Gastrocnemius medialis (tissue), 4 donors: ENCODE data around the gene SAMD8. TPM values are rescaled to one million over a fixed set of nuclear protein-coding genes. Genes with fewer than 3 reads are reported as not detected.
A peak's percentile ranks its signal among the peaks of the same experiment; 100 is the strongest.
"Not testable (repeated sequence)": the region's sequence is repeated elsewhere in the genome, so short reads cannot be mapped to it uniquely, and the experiment has no call there.

Experiments
- ATAC-seq, 2 donors: fragments of 150-250 bp; one replicate each; pipeline ENCODE4 v1.9.1; 2016
- DNase-seq, 2 donors: peaks; one replicate each; pipeline ENCODE4 v3.0.0-alpha.2; 2019
- H3K27ac ChIP-seq, 4 donors: fragments of 200-600 bp; sonication (generic); 1 replicate in 1 of 4; 2 replicates in 3 of 4; pipeline ENCODE4 v1.5.1; 2016 to 2018; ENCODE audit warnings: mild to moderate bottlenecking in 2 of 4, moderate library complexity in 1 of 4
- H3K27me3 ChIP-seq, 3 donors: fragments of 200-600 bp; sonication (generic) in 2 of 3; 1 replicate in 1 of 3; 2 replicates in 2 of 3; pipeline versions ENCODE4 v1.5.1 to v1.6.0; 2016 to 2019; ENCODE audit warnings: mild to moderate bottlenecking in 1 of 3, moderate library complexity in 1 of 3
- H3K36me3 ChIP-seq, 2 donors: fragments of 200-600 bp; sonication (generic) in 1 of 2; one replicate each; pipeline ENCODE4 v1.5.1; 2017 to 2018
- H3K4me1 ChIP-seq, 2 donors: fragments of 200-600 bp; sonication (generic) in 1 of 2; one replicate each; pipeline ENCODE4 v1.5.1; 2016 to 2017; ENCODE audit warnings: mild to moderate bottlenecking in 2 of 2
- H3K4me3 ChIP-seq, 4 donors: fragments of 200-600 bp; sonication (generic) in 3 of 4; 1 replicate in 1 of 4; 2 replicates in 3 of 4; pipeline ENCODE4 v1.5.1; 2016 to 2019; ENCODE audit warnings: mild to moderate bottlenecking in 2 of 4
- H3K9me3 ChIP-seq, 3 donors: fragments of 200-600 bp; sonication (generic) in 2 of 3; 1 replicate in 1 of 3; 2 replicates in 2 of 3; pipeline ENCODE4 v1.5.1; 2016 to 2019
- POLR2A ChIP-seq, 2 donors: fragments of 450-650 bp; IDR thresholded peaks; one replicate each; pipeline ENCODE4 v1.6.1; 2017; ENCODE audit warnings: antibody characterized with exemption in 2 of 2, mild to moderate bottlenecking in 2 of 2, moderate library complexity in 2 of 2
- in situ Hi-C, 4 donors: fragments of 200-750 bp; cut with MboI; loops; one replicate each; pipeline versions ENCODE4 v1.15.0 to v1.8.0; 2017; ENCODE audit warnings: low sequenced_read_pairs in 4 of 4
- intact Hi-C: fragments of 100-400 bp; cut with DNase I; formaldehyde crosslinking; loops from one replicate; pipeline ENCODE4 v1.15.1; 2023; ENCODE audit warnings: low total_unique reads
- total RNA-seq, 4 donors: library from RNA; depleted of rRNA; stranded (reverse); fragments of >200 nt; gene quantifications; one replicate each; pipeline versions ENCODE4 v1.1.0 to v1.2.3, GENCODE V29; 2016
- TF ChIP-seq, protein P1 (sequence below), 5 experiments: fragments of 450-650 bp in 3 of 5; fragments of 200-600 bp in 2 of 5; sonication (generic) in 2 of 5; IDR thresholded peaks in 4 of 5; conservative IDR thresholded peaks in 1 of 5; 1 replicate in 4 of 5; 2 replicates in 1 of 5; pipeline ENCODE4 v1.5.1; 2016 to 2019; ENCODE audit warnings: antibody characterized with exemption in 5 of 5, mild to moderate bottlenecking in 3 of 5, moderate library complexity in 3 of 5

SAMD8 gene
- total RNA-seq, 4 donors from 2014 or later = 46.2 to 125 (median 68.9) TPM

DNA sequence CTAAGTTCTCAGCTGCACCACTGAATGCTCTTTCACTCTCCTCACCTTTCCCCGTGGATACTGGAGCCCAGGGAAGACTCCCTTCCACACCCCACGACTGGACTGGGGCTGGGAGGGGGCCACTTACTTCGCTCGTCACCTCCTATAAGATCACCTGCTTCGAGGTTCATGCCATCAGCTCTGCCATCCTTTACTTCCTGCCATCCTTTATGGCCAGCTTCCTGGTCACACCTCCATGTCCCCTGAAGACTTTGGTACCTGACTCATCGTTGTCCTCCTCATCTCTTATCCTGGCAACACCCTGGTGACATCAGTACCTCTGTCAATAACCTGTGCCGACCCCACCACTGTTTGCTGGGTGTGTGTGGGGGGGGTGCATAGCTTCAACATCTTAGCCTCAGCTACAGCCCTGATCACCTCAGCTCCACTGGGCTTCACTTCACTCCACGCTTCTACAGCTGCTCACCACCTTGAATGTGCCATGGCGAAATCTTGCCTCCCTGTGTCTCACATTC is 90.4 kb downstream of the SAMD8 start:
- peaks cover 5 to 7% of the 10 kb centered on the region in 2 donors for H3K4me1 ChIP-seq
- no peak overlapping the region for H3K27ac ChIP-seq
- H3K4me3 ChIP-seq = no peak overlapping the region
- in situ Hi-C loops (no loop called here), intact Hi-C loops (no loop called here)
- no peaks in the 10 kb centered on the region for H3K9me3 ChIP-seq
- TF ChIP-seq, protein P1, sequence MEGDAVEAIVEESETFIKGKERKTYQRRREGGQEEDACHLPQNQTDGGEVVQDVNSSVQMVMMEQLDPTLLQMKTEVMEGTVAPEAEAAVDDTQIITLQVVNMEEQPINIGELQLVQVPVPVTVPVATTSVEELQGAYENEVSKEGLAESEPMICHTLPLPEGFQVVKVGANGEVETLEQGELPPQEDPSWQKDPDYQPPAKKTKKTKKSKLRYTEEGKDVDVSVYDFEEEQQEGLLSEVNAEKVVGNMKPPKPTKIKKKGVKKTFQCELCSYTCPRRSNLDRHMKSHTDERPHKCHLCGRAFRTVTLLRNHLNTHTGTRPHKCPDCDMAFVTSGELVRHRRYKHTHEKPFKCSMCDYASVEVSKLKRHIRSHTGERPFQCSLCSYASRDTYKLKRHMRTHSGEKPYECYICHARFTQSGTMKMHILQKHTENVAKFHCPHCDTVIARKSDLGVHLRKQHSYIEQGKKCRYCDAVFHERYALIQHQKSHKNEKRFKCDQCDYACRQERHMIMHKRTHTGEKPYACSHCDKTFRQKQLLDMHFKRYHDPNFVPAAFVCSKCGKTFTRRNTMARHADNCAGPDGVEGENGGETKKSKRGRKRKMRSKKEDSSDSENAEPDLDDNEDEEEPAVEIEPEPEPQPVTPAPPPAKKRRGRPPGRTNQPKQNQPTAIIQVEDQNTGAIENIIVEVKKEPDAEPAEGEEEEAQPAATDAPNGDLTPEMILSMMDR (IDR thresholded peaks at IDR 0.05 in 4 of 5, conservative IDR thresholded peaks at IDR 0.05 in 1 of 5) = no peak
- TF ChIP-seq POLR2A (IDR thresholded peaks at IDR 0.05) = no peak
- ATAC-seq (no peak), DNase-seq (no peak)
- H3K36me3 ChIP-seq = no peaks in the 10 kb centered on the region
- no peaks in the 10 kb centered on the region for H3K27me3 ChIP-seq

DNA sequence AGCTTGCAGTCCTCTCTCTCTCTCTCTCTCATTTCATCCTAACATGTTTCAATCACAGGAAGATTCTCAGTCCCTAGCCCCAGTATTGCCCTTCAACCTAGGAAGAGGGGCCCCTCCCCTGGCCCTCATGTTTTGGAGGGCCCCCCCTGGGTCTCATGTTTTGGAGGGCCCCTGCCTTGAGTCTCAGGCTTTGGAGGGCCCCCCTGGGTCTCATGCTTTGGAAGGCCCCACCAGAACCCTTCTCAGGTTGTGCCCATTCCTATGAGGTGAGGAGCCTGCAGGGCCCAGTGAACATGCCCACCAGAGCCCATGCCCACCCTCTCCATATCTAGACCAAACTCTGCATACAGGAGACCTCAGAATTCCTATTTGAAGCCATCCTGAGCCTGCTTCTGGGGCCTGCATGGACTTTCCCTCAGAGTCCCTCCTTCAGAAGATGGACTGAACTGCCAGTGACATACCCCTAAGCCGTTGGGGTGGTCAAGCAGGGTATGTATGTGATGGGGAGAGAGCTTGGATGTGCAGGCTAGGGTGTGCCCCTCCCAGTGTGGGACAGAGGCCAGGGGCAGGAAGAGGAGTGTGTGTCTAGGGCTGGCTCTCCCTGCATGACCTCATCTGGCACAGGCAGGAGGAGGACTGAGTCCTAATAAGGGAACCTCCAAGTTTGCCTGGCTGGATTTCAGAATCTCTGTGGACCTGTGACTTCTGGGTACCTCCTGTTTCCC is 91.0 kb downstream of the SAMD8 start:
- no peak overlapping the region for H3K4me3 ChIP-seq
- ATAC-seq (peak; percentile 18 to 29), DNase-seq (peak in 1 of 2 donors; percentile 35)
- TF ChIP-seq, protein P1 (IDR thresholded peaks at IDR 0.05 in 4 of 5, conservative IDR thresholded peaks at IDR 0.05 in 1 of 5) = no peak
- TF ChIP-seq POLR2A (IDR thresholded peaks at IDR 0.05) = no peak
- peak overlapping the region in 3 of 4 donors; percentile 12 to 52 (median 47) for H3K27ac ChIP-seq
- intact Hi-C loops = no loop called here
- H3K27me3 ChIP-seq = no peaks in the 10 kb centered on the region
- peaks cover 5 to 7% of the 10 kb centered on the region in 2 donors for H3K4me1 ChIP-seq
- no peaks in the 10 kb centered on the region for H3K36me3 ChIP-seq
- no peaks in the 10 kb centered on the region for H3K9me3 ChIP-seq
- in situ Hi-C loops = no loop called here

DNA sequence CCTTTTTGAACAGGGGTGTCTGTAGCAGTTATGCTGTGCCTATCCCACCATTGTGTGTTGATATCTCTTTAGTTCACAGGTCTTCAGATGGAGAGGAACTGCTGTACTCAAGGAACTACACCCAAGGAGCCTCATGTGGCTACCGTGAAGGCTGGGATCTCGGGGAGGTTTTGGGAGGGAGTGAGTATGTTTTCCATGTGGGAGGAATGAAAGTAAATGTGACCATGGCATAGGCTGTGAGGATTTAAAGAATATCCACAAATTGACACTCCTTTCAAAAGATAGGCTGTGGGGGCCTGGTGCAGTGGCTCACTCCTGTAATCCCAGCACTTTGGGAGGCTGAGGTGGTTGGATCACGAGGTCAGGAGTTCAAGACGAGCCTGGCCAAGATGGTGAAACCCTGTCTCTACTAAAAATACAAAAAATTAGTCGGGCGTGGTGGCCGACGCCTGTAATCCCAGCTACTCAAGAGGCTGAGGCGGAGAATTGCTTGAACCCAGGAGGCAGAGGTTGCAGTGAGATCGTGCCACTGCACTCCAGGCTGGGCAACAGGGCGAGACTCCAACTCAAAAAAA is 91.7 kb downstream of the SAMD8 start:
- H3K9me3 ChIP-seq, H3K4me3 ChIP-seq, in situ Hi-C loops, DNase-seq, H3K36me3 ChIP-seq, intact Hi-C loops, H3K27me3 ChIP-seq: not testable (repeated sequence)
- H3K4me1 ChIP-seq = peaks cover 5 to 13% of the 10 kb centered on the region in 2 donors
- H3K27ac ChIP-seq = peak overlapping the region; percentile 12 to 52 (median 43)
- ATAC-seq = peak in 1 of 2 donors; percentile 9

DNA sequence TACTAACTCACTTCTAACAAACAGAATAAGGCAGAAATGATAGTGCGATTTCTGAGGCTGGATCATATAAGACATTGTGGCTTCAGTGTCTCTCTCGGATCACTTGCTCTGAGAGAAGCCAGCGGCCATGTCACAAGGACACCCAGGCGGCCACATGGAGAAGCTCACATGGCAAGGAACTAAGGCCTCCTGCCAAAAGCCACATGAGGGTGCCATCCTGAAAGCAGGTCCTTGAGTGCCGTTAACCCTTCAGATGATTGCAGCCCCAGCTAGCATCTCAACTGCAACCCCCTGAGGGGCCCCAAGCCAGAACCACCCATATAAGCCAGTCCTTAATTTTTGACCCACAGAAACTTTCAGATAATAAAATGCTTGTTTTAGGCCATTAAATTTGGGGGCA is 92.3 kb downstream of the SAMD8 start:
- Histone ChIP-seq H3K36me3 (no peaks in the 10 kb centered on the region), H3K27ac (peak overlapping the region in 3 of 4 donors; percentile 12 to 52 (median 47)), H3K9me3 (no peaks in the 10 kb centered on the region), H3K27me3 (no peaks in the 10 kb centered on the region), H3K4me3 (no peak overlapping the region), H3K4me1 (peaks cover 5 to 19% of the 10 kb centered on the region in 2 donors)
- in situ Hi-C loops (no loop called here), intact Hi-C loops (no loop called here)
- TF ChIP-seq, protein P1 (IDR thresholded peaks at IDR 0.05 in 4 of 5, conservative IDR thresholded peaks at IDR 0.05 in 1 of 5) = no peak
- no peak for TF ChIP-seq POLR2A (IDR thresholded peaks at IDR 0.05)
- ATAC-seq = peak; percentile 46 to 53
- peak; percentile 25 to 69 for DNase-seq

DNA sequence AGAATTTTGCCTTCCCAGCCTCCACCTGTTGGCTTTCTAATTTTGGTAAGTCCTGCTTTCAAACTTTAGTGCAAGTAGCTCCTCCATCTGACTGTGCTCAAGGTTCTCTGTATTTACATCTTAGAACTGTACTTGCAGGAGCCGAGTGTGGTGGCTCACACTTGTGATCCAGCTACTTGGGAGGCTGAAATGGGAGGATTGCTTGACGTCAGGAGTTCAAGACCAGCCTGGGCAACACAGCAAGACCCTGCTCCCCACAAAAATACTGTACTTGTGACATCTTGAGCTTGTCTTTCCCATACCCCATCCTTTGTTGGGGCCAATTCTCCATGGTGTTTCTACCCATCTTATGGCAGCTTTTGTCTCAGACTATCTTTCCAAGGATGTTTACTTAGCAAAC is 94.5 kb downstream of the SAMD8 start:
- TF ChIP-seq, protein P1 (IDR thresholded peaks at IDR 0.05 in 4 of 5, conservative IDR thresholded peaks at IDR 0.05 in 1 of 5) = no peak
- TF ChIP-seq POLR2A (IDR thresholded peaks at IDR 0.05) = no peak
- Histone ChIP-seq H3K4me1 (peaks cover 8 to 27% of the 10 kb centered on the region in 2 donors), H3K27ac (no peak overlapping the region), H3K4me3 (no peak overlapping the region), H3K27me3 (no peaks in the 10 kb centered on the region), H3K36me3 (no peaks in the 10 kb centered on the region), H3K9me3 (no peaks in the 10 kb centered on the region)
- DNase-seq = no peak
- no peak for ATAC-seq
- intact Hi-C loops (no loop called here), in situ Hi-C loops (no loop called here)

DNA sequence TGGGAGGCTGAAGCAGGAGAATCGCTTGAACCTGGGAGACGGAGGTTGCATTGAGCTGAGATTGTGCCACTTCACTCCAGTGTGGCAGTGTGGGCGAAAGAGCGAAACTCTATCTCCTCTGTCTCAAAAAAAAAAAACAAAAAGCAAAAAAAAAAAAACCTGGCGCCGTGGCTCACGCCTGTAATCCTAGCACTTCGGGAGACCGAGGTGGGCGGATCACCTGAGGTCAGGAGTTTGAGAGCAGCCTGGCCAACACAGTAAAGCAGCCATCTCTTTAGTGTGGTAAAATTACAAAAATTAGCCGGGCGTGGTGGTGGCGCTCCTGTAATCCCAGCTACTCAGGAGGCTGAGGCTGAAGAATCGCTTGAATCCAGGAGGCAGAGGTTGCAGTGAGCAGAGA is 95.2 kb downstream of the SAMD8 start:
- DNase-seq, H3K9me3 ChIP-seq, ATAC-seq, in situ Hi-C loops, H3K36me3 ChIP-seq, H3K27me3 ChIP-seq, H3K4me3 ChIP-seq, intact Hi-C loops: not testable (repeated sequence)
- Histone ChIP-seq H3K27ac (peak overlapping the region in 1 of 4 donors; percentile 100), H3K4me1 (peaks cover 9 to 30% of the 10 kb centered on the region in 2 donors)
